ENCODE data around the gene OR4A47.
"Not testable (repeated sequence)": the region's sequence is repeated elsewhere in the genome, so short reads cannot be mapped to it uniquely, and the experiment has no call there.

DNA sequence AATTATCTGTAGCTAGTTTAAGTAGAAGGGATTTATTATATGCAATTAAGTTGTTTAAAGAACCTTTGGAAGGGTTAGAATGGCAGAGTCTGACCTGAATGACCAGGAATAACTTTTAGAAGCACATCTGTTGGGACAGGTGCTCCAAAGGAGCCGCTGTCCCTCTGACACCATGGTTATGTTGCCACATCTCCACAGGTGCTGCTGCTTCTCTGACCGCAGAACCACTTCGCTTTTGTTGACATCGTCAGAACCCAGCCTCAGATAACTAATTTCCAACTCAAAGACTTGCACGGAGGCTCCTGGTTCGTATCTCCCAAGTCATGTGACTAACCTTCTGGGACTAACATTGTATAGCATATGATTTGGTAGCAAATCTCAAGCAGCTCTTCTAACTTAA is 13.9 kb upstream of the OR4A47 start:
- TF ChIP-seq, protein P1, sequence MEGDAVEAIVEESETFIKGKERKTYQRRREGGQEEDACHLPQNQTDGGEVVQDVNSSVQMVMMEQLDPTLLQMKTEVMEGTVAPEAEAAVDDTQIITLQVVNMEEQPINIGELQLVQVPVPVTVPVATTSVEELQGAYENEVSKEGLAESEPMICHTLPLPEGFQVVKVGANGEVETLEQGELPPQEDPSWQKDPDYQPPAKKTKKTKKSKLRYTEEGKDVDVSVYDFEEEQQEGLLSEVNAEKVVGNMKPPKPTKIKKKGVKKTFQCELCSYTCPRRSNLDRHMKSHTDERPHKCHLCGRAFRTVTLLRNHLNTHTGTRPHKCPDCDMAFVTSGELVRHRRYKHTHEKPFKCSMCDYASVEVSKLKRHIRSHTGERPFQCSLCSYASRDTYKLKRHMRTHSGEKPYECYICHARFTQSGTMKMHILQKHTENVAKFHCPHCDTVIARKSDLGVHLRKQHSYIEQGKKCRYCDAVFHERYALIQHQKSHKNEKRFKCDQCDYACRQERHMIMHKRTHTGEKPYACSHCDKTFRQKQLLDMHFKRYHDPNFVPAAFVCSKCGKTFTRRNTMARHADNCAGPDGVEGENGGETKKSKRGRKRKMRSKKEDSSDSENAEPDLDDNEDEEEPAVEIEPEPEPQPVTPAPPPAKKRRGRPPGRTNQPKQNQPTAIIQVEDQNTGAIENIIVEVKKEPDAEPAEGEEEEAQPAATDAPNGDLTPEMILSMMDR (IDR thresholded peaks at IDR 0.05; ENCODE audit: poor library complexity), result not testable (repeated sequence)
- not testable (repeated sequence) for TF ChIP-seq EZH2 (IDR thresholded peaks at IDR 0.05; ENCODE audit: borderline replicate concordance)

All from hepatocyte (in vitro differentiated cells).